ENCODE results near the gene MTCL1.

MTCL1 gene

GRCh38 chr18:8816220-8816619 lies 110.9 kb downstream of the MTCL1 start:
- TF ChIP-seq, protein P1, sequence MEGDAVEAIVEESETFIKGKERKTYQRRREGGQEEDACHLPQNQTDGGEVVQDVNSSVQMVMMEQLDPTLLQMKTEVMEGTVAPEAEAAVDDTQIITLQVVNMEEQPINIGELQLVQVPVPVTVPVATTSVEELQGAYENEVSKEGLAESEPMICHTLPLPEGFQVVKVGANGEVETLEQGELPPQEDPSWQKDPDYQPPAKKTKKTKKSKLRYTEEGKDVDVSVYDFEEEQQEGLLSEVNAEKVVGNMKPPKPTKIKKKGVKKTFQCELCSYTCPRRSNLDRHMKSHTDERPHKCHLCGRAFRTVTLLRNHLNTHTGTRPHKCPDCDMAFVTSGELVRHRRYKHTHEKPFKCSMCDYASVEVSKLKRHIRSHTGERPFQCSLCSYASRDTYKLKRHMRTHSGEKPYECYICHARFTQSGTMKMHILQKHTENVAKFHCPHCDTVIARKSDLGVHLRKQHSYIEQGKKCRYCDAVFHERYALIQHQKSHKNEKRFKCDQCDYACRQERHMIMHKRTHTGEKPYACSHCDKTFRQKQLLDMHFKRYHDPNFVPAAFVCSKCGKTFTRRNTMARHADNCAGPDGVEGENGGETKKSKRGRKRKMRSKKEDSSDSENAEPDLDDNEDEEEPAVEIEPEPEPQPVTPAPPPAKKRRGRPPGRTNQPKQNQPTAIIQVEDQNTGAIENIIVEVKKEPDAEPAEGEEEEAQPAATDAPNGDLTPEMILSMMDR (IDR thresholded peaks at IDR 0.05; ENCODE audit: borderline replicate concordance, control extremely low read depth, extremely low read depth, insufficient read depth, missing control alignments): no peak
- no peak for DNase-seq (ENCODE audit: low spot score)
- in situ Hi-C loops (cut with MboI; ENCODE audit: low sequenced_read_pairs, unreplicated experiment): no loop called here

- in situ Hi-C loops (cut with MboI; ENCODE audit: low sequenced_read_pairs, unreplicated experiment): no loop called here
- no peak for DNase-seq (ENCODE audit: low spot score)
- TF ChIP-seq, protein P1 (IDR thresholded peaks at IDR 0.05; ENCODE audit: borderline replicate concordance, control extremely low read depth, extremely low read depth, insufficient read depth, missing control alignments): no peak
Observed at GRCh38 chr18:8816816-8817215, 111.5 kb downstream of the MTCL1 start.

DNA sequence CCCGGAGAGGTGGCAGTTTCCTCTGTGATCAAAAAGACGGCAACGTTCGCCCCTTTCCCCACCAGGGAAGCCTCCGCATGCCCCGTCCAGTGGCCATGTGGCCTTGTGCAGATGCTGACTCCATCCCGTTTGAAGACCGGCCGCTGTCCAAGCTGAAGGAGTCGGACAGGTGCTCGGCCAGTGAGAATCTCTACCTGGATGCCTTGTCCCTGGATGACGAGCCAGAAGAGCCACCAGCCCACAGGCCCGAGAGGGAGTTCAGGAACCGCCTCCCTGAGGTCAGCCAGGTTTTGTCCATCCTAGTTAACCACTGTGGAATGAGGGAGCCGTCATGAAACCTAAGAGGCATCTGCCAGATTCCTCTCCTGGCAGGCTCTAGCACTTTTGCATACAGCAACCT lies 113.6 kb downstream of the MTCL1 start:
- DNase-seq (ENCODE audit: low spot score): no peak
- TF ChIP-seq, protein P1 (IDR thresholded peaks at IDR 0.05; ENCODE audit: borderline replicate concordance, control extremely low read depth, extremely low read depth, insufficient read depth, missing control alignments): no peak
- in situ Hi-C loops (cut with MboI; ENCODE audit: low sequenced_read_pairs, unreplicated experiment): no loop called here

DNA sequence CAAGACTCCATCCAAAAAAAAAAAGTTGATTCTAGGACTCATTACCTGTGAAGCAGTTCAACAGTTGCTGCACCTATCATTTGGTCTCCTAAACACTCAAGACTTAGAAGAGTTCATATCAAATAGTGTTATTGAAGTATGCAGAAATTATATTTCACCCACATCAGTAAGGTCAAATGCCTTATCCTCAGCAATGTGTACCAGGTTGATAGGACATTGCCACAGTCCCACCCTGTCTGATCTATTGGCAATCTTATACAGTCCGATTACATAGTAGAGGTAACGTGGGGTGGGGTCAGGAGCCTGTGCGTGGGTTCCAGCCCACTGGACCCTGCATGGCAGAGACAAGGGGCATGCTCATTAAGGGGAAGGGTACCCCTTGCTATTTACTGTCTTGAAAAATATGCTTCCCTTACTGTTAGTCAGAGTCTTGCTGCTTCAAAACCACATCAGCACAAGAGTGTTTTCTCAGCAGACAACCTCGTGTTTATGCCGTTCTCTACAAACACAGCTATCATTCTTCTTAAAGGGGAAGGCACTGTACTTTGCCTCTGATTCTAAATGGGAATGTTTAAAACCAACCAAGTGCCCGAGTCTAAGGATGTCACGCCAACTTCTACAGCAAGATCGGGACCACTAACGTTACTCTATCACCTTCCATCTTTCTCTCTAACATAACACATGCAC lies 115.2 kb downstream of the MTCL1 start:
- in situ Hi-C loops (cut with MboI; ENCODE audit: low sequenced_read_pairs, unreplicated experiment): no loop called here
- TF ChIP-seq, protein P1 (IDR thresholded peaks at IDR 0.05; ENCODE audit: borderline replicate concordance, control extremely low read depth, extremely low read depth, insufficient read depth, missing control alignments): no peak
- DNase-seq (ENCODE audit: low spot score): no peak

GRCh38 chr18:8821083-8821465 lies 115.7 kb downstream of the MTCL1 start:
- in situ Hi-C loops (cut with MboI; ENCODE audit: low sequenced_read_pairs, unreplicated experiment): no loop called here
- DNase-seq (ENCODE audit: low spot score): no peak
- TF ChIP-seq, protein P1 (IDR thresholded peaks at IDR 0.05; ENCODE audit: borderline replicate concordance, control extremely low read depth, extremely low read depth, insufficient read depth, missing control alignments): no peak

- TF ChIP-seq, protein P1 (IDR thresholded peaks at IDR 0.05; ENCODE audit: borderline replicate concordance, control extremely low read depth, extremely low read depth, insufficient read depth, missing control alignments): no peak
- DNase-seq (ENCODE audit: low spot score): no peak
- in situ Hi-C loops (cut with MboI; ENCODE audit: low sequenced_read_pairs, unreplicated experiment): no loop called here
Observed at GRCh38 chr18:8821531-8821930, 116.2 kb downstream of the MTCL1 start.

Measured in GM13976 (cell line).